ENCODE results near the gene ADH4. TPM values are rescaled to one million over a fixed set of nuclear protein-coding genes. Genes with fewer than 3 reads are reported as not detected.

The ADH4 gene
- polyA plus RNA-seq, 1 donor (not counting 4 experiments of a cell fraction or from before 2014, with no cell fraction given) = not detected

- FAIRE-seq (peak; percentile 36), DNase-seq (ENCODE audit: low read depth, low spot score) (no peak)
Observed at GRCh38 chr4:99121008-99121407, 23.1 kb downstream of the ADH4 start.

GRCh38 chr4:99120501-99120900 lies 23.6 kb downstream of the ADH4 start:
- H3K36me3 ChIP-seq (ENCODE audit: control insufficient read depth in 2 of 2, extremely low read depth in 1 of 2, insufficient read depth in 2 of 2, low read length in 2 of 2) = no peaks in the 10 kb centered on the region
- DNase-seq (ENCODE audit: low read depth, low spot score) = no peak

More at GRCh38 chr4:99121008-99121407, 23.1 kb downstream of the ADH4 start:
- no peaks in the 10 kb centered on the region for H3K36me3 ChIP-seq (ENCODE audit: control insufficient read depth in 2 of 2, extremely low read depth in 1 of 2, insufficient read depth in 2 of 2, low read length in 2 of 2)
- dilution Hi-C loops (cut with MboI; ENCODE audit: extremely low pct_ligation_motif_present, low sequenced_read_pairs) = no loop called here
- no peak overlapping the region for H3K4me2 ChIP-seq (ENCODE audit: control insufficient read depth, extremely low read depth, insufficient read depth, low read depth, low read length)
- H3K9me3 ChIP-seq (ENCODE audit: control insufficient read depth, low read depth, low read length) = no peaks in the 10 kb centered on the region
- no peak for TF ChIP-seq EZH2 (IDR thresholded peaks at IDR 0.05; ENCODE audit: low read length)
- no peak for TF ChIP-seq CTCF (optimal IDR thresholded peaks at IDR 0.05 in 1 of 3, IDR thresholded peaks at IDR 0.05 in 1 of 3, conservative IDR thresholded peaks at IDR 0.05 in 1 of 3; ENCODE audit: extremely low read depth in 1 of 3, insufficient read depth in 2 of 3, low read length in 3 of 3)
- H3K27ac ChIP-seq (ENCODE audit: control insufficient read depth, insufficient read depth, low read length) = no peak overlapping the region
- no peaks in the 10 kb centered on the region for H3K27me3 ChIP-seq (ENCODE audit: control insufficient read depth, extremely low read depth, insufficient read depth, low read length)
- H2AFZ ChIP-seq (ENCODE audit: control insufficient read depth, low read length) = no peak overlapping the region
- H3K4me3 ChIP-seq (ENCODE audit: control insufficient read depth in 2 of 3, extremely low read depth in 1 of 3, insufficient read depth in 2 of 3, low read depth in 1 of 3, low read length in 3 of 3) = no peak overlapping the region
- no peak overlapping the region for H3K9ac ChIP-seq (ENCODE audit: control insufficient read depth, extremely low read depth, insufficient read depth, low read length)
- no peaks in the 10 kb centered on the region for H3K4me1 ChIP-seq (ENCODE audit: control insufficient read depth, extremely low read depth, insufficient read depth, low read length)
- H3K79me2 ChIP-seq (ENCODE audit: control insufficient read depth, insufficient read depth, low read length) = no peaks in the 10 kb centered on the region
- H4K20me1 ChIP-seq (ENCODE audit: control insufficient read depth, extremely low read depth, insufficient read depth, low read length) = no peaks in the 10 kb centered on the region
- H3K9me1 ChIP-seq (ENCODE audit: control insufficient read depth, extremely low read depth, insufficient read depth, low read length) = no peaks in the 10 kb centered on the region

More at GRCh38 chr4:99120501-99120900, 23.6 kb downstream of the ADH4 start:
- no peaks in the 10 kb centered on the region for H4K20me1 ChIP-seq (ENCODE audit: control insufficient read depth, extremely low read depth, insufficient read depth, low read length)
- TF ChIP-seq CTCF (optimal IDR thresholded peaks at IDR 0.05 in 1 of 3, IDR thresholded peaks at IDR 0.05 in 1 of 3, conservative IDR thresholded peaks at IDR 0.05 in 1 of 3; ENCODE audit: extremely low read depth in 1 of 3, insufficient read depth in 2 of 3, low read length in 3 of 3) (no peak), EZH2 (IDR thresholded peaks at IDR 0.05; ENCODE audit: low read length) (no peak)
- H3K4me3 ChIP-seq (ENCODE audit: control insufficient read depth in 2 of 3, extremely low read depth in 1 of 3, insufficient read depth in 2 of 3, low read depth in 1 of 3, low read length in 3 of 3) = no peak overlapping the region
- dilution Hi-C loops (cut with MboI; ENCODE audit: extremely low pct_ligation_motif_present, low sequenced_read_pairs) = no loop called here
- H3K9me1 ChIP-seq (ENCODE audit: control insufficient read depth, extremely low read depth, insufficient read depth, low read length) = no peaks in the 10 kb centered on the region
- H3K79me2 ChIP-seq (ENCODE audit: control insufficient read depth, insufficient read depth, low read length) = no peaks in the 10 kb centered on the region
- H3K9me3 ChIP-seq (ENCODE audit: control insufficient read depth, low read depth, low read length) = no peaks in the 10 kb centered on the region
- no peak overlapping the region for H3K4me2 ChIP-seq (ENCODE audit: control insufficient read depth, extremely low read depth, insufficient read depth, low read depth, low read length)
- no peaks in the 10 kb centered on the region for H3K4me1 ChIP-seq (ENCODE audit: control insufficient read depth, extremely low read depth, insufficient read depth, low read length)
- FAIRE-seq = no peak
- no peaks in the 10 kb centered on the region for H3K27me3 ChIP-seq (ENCODE audit: control insufficient read depth, extremely low read depth, insufficient read depth, low read length)
- H3K9ac ChIP-seq (ENCODE audit: control insufficient read depth, extremely low read depth, insufficient read depth, low read length) = no peak overlapping the region
- H2AFZ ChIP-seq (ENCODE audit: control insufficient read depth, low read length) = no peak overlapping the region
- no peak overlapping the region for H3K27ac ChIP-seq (ENCODE audit: control insufficient read depth, insufficient read depth, low read length)
